ENCODE data around the gene SDK1.

Gene SDK1

DNA sequence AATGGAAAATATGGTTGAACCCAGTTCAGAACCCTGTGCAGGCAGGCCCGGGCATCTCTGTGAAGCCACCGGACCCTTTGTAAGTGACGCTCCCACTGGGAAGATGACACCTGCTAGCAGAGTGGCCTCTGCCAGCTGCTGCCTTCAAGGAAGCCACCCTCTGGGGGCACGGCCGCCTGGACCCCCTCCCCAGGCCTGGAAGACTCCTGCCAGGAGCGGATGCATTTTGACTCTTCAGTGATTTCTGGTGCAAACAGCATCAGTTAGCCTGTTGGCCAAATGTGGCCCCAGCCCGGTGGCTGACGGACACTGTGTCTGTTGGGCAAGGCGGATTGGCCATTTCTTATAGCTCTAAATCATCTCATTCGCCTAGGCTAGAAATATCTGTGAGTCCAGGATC, 867.0 kb downstream of the SDK1 start:
- DNase-seq: no peak

DNA sequence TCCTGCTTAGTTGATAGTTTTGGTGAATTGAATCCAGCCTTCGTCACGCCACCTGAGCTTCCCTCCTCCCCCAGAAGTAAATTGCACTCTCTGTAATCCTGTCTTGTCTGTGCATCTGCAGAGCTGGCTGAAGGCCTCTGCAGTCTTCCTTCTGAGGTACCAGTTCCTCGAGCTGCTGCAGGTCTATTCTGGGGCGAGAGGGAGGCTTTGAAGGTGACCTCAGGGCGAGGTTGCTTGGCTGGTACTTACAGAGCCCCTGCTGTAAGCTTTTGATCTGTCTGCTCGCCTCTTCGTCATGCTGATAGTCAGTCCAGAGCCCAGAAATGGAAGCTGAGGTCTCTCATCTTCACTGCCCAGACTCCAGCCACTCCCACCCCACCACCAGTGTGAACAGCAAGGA, 867.5 kb downstream of the SDK1 start:
- DNase-seq: no peak

DNA sequence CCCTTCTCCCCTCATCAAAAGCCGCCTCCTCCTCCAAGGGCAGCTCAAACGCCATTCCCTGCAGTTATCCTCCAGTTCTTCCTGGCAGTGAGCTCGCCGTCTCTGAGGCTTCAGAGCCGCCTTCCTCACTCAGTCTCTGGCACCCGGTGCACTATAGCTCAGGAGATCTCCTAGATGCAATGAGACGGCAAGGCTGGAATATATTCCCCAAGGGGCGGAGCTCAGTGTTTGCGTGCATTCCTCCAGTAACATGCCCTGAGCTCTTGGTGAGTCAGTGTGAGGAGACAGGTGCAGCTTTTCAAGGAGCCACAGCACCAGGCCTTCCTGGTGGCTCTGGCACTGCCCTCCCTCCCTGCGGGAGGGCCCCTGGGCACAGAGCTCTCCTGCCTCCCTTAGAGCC, 868.4 kb downstream of the SDK1 start:
- no peak for DNase-seq

DNA sequence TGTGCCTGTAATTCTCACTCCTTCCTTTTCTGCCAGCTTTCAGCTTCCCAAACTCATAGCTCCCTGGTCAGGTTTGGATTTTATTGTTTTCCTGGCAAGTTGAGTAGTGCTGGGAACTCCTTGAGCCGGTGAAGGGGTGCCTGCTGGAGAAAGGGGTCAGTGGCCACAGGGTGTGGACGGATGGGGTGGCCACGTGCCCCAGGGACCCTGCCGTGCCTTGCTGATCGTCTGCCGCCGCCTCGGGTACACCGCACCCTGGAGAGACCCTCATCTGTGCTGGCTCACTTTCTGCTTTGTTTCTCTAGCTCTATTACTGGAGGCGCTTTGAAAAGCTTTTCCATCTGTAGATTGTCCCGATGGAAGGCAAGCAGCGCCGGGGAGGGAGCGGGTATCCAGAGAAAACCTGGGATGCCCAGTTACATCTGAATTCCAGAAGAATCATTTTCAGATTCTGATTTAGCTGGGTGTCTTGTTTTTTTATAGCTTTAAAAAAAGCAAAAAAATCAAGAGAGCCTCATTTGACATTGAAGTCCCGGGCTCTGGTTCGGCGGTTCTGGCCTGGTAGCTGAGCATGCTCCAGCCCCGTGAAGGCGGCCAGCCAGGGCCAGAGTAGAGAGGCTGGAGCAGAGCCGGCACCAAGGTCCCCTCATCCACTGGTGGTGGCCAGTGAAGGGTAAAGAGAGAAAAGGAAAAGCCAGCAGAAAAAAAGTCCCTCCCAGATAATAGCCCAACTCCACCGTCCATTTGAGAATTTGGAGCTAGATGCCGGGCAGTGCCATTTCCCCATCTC, 870.1 kb downstream of the SDK1 start:
- DNase-seq: no peak

DNA sequence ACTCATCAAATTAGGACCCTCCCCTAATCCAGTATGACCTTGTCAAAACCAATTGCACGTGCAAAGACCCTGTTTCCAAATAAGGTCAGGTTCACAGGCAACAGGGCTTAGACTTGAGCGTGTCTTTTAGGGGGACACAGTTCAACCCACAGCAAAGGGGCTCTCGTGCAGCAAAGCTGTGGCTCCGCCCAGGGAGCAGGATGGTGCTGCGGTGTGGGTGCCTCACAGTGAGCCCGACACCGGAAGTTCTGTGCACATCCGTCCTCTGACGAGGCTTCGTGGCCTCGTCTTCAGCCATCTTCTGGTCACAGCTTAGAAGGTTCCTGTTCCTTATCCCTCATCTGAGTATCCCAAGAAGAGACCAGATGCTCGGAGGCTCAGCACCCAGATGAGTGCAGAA, 871.8 kb downstream of the SDK1 start:
- no peak for DNase-seq

DNA sequence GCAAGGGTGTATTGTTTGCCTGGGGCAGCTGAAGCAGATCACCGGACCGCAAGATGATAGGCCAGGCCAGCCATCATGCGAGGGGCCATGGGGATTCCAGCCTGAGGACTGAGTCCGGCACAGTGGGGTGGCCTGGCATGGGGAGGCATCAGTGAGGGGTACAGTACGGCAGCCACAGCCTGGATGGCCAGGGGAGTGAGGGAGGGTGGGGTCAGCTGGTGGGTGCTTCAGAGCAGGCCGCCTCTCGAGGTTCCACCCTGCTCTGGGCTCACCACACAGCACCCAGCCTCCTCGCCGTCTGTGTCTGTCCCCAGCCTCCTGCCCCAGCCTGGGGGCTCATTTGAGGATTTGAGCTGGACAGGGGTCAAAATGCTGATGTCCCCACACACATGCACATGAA, 872.6 kb downstream of the SDK1 start:
- DNase-seq: no peak

DNA sequence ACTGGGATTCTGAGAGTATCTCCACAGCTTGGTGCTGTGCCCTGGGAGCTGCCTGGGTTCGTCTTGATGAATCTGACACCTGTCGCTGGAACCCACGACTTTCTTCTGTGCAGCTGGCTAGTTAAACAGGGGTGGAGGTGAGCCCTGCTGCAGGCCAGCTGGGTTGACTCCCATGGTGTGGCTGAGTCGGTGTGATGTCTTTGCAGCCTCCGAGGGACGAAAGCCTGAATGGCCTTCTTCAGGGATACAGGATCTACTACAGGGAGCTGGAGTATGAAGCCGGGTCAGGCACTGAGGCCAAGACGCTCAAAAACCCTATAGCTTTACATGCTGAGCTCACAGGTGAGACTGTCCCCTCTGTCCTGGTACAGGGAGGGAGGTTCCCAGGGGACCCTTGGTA, 873.0 kb downstream of the SDK1 start:
- DNase-seq: no peak

DNA sequence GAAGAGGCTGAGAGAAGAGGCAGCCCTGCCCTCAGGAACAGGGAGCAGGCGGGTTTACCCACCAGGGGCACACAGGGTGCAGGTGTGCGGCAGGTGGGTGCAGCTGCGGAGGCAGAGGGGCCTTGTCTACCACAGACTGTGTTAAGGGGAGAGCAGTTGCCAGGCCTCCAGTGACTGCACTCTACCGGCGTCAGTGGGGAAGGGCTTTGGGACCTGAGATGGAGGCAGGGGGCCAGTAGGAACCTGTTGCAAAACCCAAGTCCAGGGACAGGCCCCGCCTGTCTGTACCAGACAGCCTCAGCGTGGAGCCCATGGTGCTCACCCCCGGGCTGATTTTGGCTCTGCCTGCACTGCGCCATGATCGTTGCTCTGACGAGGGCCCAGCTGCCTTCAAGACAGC, 873.4 kb downstream of the SDK1 start:
- no peak for DNase-seq

DNA sequence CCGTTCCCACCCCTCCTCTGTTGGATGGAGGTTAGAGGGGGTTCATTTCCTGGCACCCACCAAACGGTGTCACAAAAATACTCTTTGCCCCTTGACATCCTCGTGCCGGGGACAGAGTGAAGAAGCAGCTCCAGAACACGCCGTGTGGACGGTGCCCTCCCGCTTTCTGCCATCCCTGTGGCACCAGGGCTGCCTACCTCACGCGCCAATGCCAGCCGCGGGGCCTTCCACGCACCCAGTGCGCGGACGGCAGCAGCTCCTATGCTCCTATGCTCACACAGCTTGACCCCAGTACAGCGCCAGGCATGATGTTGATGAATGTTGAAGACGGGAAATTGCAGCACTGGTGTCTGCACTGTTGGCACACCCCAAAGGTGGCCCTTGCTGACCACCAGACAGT, 873.8 kb downstream of the SDK1 start:
- DNase-seq: no peak

DNA sequence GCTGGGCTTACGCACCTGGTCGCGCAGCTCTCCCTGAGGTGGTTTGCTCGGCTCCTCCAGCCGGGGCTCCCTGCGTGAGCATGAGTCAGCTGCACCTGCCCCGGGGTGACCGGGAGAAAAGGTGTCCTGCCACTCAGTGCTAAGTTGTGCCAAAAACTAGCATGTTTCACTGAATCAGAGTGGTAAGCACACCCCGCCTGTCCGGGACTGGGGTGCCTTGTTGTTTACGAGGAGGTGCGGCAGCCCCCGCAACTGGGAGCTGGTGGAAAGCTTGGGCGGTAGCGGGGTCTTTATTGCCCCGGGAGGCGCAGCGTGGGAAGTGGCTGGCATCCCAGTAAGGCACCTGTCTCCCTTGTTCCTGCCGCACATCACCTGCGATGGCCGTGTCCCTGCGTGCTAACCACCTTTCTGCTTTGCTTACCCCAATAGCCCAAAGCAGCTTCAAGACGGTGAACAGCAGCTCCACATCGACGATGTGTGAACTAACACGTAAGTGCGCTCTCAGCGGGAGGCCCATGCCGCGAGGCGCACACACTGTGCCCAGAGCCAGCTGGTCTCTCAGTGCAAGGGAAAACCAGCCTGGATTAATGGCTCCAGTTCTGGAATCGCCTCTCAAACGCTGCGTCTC, 874.4 kb downstream of the SDK1 start:
- DNase-seq: no peak

DNA sequence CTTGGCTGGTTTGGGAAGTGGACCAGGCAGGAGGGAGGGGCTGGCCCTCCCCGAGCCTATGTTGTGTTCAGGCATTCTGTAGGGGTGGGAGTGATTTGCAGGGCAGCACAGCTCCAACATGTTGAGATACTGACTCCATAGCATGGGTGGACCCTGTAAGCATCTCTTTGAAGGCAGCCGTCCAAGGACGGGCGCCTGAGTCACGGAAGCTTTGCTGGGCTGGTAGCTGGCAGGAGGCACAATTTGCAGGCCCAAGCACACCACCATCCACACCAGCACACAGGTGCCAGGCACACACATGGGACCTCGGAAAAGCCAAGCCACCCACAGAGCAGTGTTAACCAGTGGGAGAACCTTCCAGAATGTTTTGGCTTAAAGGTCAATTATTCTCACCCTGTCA, 875.9 kb downstream of the SDK1 start:
- peak in 1 of 14 donors; percentile 12 for DNase-seq

DNA sequence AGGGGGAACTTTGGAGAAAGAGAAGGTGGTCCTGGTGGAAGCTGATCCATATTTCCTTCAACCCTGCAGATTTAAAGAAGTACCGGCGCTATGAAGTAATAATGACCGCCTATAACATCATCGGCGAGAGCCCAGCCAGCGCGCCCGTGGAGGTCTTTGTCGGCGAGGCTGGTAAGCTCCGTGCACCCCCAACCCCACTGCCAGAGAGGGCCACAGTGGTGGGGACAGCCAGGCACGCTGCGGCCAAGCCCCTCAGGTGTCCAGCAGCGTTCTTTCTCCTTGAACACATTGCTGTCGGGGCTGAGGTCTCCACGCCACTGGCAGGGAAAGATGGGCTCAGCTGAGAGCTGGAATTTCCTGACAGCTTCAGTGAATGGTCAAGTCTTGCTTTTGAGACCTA, 877.4 kb downstream of the SDK1 start:
- no peak for DNase-seq

DNA sequence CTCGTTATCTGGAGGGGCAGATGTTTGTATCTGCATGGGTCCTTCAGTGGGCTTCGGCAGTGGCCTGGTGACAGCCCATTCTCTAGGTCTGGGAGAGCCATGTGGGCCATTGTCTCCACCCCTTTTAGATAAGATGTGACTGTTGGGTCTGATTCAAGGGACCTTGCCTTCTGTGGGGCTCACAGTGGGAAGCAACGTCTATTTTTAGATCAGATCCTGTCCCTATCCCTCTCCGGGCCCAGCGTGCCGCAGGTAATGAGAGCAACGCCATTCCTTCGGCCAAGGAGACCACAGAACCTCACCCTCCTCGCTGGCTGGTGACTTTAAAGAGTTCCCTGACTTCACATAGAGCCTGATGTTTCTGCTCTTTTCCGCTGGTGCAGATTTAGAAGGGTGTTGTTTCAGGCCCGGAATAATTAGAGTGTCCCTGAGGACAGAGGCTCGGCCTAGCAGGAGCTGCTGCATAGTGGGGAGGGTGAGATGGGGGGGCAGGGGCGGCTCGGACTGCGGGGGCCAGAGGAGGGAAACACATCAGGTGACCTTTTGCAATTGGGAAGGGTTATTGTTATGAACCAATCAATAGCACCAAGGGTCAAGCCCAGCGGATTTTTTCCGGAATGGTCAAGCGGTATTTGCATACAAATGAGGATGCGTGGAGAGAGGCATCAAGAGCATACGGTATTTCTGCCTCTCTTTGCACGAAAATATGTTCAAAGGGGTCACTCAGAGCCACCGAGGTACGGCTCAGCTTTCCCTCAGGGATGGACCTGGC, 878.0 kb downstream of the SDK1 start:
- DNase-seq: no peak

DNA sequence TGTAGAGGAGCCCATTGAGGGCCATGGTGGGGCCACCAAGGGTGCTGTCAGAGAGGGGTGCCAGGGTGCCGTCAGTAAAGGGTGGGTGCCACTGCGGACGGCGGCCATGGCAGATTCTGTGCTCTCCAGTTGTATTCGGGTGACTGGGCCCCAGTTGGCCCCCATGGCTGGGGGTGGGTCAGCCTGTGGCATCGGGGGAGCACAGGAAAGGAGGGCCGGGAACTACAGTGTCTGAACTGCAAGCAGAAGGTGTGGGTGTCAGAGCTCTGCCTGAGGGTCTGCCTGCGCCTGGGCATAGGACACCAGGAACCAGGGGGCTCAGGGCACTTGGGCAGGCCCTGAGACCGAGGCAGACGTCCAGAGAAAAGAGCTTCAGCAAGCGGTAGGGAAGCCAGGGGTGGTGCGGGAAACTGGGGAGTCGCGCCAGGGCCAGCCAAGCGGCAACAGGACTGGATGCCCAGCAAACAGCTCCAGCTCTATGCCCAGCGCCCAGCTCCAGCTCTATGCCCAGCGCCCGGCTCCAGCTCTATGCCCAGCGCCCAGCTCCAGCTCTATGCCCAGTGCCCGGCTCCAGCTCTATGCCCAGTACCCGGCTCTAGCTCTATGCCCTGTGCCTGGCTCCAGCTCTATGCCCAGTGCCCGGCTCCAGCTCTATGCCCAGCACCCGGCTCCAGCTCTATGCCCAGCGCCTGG, 878.8 kb downstream of the SDK1 start:
- no peak for DNase-seq

DNA sequence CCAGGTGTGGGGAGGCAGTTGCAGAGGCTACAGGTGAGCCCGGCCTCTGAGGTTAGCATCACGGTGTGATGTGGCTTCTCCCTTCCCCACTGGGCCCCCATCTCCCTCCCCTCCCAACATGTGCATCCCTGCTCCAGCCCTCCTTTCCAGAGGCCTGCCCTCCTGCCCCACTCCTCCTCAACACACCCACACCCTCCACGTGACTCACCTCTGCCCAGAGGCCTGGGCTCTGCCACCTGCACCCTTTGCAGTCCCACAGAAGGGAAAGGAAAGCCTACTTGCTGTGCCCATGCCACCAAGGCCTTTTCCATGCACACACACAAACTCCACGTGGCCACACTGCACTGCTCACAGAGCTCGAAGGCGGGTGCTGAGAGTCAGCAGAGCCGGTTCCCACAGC, 880.4 kb downstream of the SDK1 start:
- DNase-seq: no peak

DNA sequence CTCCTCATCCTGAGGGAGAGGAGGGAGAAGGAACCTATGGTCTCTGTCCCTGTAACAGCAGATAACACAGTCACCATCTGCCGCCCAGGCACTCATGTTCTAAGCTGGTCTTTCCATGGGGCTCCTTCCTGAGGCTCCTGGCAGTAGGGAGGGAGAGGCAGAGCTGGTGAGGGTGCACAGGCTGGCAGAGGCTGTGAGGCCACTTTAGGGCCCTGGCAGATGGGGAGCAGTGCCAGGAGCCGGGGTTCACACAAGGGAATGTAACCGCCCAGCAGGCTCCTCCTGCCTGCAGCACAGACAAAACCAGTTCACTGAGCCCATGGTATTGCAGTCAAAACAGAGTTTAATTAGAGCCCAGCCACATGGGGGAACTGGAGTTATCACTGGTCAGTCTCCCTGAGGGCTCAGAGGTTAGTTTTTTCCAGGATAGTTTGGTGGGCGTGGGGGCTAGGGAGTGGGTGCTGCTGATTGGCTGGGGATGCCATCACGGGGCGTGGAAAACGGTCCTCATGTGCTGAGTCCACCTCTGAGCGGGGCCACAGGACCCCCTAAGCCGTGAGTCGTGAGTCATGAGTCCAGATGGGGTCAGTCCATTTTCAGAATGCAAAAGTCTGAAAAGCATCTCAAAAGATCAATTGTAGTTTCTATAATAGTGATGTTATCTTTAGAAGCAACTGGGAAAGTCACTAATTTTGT, 881.7 kb downstream of the SDK1 start:
- no peak for DNase-seq

DNA sequence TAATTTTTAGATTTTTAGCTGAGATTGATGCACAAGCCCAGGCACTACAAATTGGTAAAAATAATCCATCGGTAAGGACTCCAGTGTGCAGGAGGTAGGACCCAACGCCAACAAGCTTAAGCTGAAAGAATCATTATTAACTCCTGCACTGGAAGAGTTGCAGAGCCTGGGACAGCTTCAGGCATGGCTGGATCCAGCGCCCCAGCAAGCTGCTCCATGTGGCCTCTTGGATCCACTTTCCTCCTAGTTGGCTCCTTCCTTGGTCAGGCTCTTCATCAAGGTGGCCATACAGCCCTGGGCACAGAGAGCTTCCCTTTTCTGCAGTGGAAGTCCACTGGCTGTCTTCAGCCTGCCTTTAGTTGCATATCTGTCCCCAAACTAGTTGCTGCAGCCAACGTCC, 883.6 kb downstream of the SDK1 start:
- no peak for DNase-seq

DNA sequence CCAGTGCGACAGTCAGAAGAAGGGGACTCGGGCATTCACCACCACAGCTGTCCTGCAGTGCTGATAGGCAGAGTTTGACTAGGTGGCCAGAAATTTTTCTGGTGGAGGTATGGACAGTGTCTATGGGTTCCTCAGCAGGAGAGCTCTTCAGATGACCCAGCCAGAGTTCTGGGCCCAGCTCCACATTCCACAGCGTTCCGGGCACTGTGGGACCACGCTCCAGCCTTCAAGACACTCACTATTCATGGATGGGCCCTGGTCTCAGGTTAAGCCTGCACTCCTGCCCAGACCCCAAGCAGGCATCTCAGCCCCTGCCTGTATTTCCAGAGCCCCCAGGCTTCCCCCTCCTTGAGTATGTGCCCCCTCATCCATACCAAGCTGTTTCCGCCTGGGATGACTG, 884.1 kb downstream of the SDK1 start:
- no peak for DNase-seq

DNA sequence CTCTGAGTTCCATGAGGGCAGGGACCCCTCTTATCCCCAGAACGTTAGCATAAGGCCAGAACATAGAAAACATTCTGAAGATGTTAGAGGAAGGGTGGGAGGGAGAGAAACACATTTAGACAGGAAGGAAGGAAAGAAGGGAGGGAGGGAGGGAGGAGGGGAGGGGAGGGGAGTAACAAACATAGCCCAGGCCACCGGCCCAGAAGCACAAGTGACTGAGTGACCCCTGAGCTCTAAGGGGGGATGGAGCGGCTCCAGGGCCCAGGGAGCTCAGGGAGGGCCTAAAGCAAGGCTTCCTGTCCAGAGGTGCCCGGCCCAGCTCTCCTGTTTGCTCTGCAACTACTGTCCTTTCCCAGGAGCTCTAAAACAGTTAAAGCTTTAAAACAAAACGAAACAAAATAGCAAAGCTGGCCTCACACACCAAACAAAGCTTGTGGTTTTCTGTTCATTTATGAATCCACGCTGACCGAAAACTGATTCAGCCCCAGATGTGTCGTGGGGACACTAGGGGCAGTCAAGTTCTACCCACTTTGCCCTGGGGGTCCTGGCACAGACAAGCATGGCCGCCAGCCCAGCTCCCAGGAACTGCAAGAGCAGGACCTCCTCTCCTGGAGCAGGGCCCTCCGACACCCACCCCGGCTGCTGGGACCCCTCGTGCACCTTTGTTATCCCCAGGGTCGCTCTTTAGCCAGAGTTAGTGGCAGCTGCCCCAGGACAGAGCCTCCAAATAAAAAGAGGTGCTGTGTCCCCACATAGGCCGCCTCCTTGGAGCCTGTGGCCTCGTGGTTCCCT, 884.9 kb downstream of the SDK1 start:
- no peak for DNase-seq

DNA sequence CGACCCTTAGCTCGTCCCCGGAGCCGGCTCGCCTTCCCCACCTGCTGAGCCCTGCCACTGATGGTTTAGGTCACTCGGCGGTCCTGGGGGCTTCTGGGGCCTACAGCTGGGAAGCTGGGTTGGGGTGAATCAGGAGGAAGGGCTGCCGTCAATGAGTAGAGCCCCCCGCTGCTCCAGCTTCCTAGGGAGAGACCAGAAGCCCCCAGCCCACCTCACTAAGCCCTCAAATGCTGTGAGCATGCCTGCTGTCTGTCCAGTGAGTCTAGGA, 885.4 kb downstream of the SDK1 start:
- no peak for DNase-seq

DNA sequence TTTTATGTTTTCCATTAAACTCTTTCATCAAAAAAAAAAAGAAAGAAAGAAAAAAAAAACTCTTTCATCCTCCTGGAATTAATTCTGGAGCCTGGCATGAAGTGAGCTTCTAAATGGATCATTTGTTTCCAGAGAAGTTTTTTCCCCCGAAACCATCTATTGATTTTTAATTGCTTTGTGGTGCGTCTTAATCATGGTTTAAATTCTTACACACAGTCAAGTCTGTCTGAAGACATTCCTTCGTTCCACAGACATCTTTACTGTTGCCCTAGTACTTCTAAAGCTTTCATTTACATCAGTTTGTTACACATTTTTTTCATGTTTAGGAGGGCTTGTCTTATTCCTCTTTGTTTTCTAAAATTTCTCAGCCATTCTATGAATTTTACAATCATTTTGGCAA, 887.6 kb downstream of the SDK1 start:
- DNase-seq: no peak

DNA sequence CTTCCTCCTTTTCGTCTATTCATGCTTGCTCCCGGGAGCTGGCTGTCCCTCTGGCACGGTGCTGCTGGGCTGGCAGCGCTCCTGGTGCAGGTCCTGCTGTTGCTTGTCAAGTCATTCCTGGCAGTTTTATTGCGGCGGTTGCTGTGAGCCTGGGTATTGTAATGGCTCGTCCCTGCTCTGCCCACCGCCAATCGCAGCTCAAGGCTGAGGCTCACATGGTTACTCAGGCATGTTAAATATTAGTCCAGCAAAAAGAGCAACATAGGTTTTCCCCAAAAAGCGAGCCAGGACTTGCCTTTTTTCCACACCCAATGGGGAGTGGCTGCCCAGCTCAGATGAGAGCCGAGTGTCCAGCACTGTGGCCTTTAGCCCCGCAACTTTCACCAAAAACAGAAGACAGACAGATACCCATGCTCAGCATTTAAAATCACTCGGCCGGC, 888.1 kb downstream of the SDK1 start:
- DNase-seq: peak in 10 of 14 donors; percentile 6 to 90 (median 40)

Data from C1 segment of cervical spinal cord (tissue), 14 donors.